ENCODE results near the gene NMT1.
"Not testable (repeated sequence)": the region's sequence is repeated elsewhere in the genome, so short reads cannot be mapped to it uniquely, and the experiment has no call there.

NMT1 gene

GRCh38 chr17:45123930-45124796, 63.0 kb downstream of the NMT1 start:
- DNase-seq, result no peak

- DNase-seq, result not testable (repeated sequence)
Measured at GRCh38 chr17:45124797-45125122, 63.6 kb downstream of the NMT1 start.

- no peak for DNase-seq
Measured at GRCh38 chr17:45125509-45125908, 64.4 kb downstream of the NMT1 start.

GRCh38 chr17:45127207-45127547, 66.1 kb downstream of the NMT1 start:
- DNase-seq, result no peak

- no peak for DNase-seq
Measured at GRCh38 chr17:45127548-45128300, 66.6 kb downstream of the NMT1 start.

- no peak for DNase-seq
Measured at GRCh38 chr17:45128331-45128730, 67.2 kb downstream of the NMT1 start.

GRCh38 chr17:45128989-45129388, 67.9 kb downstream of the NMT1 start:
- DNase-seq, result no peak

- DNase-seq, result no peak
Measured at GRCh38 chr17:45129426-45129939, 68.4 kb downstream of the NMT1 start.

- DNase-seq, result no peak
Measured at GRCh38 chr17:45129940-45130680, 69.0 kb downstream of the NMT1 start.

- no peak for DNase-seq
Measured at GRCh38 chr17:45130681-45131615, 69.8 kb downstream of the NMT1 start.

- DNase-seq, result peak in 1 of 2 experiments; percentile 41
Measured at GRCh38 chr17:45131616-45132319, 70.7 kb downstream of the NMT1 start.

GRCh38 chr17:45132320-45132571, 71.1 kb downstream of the NMT1 start, which contains the start of gene PLCD3:
Gene PLCD3, minus strand, starts transcription at chr17:45132515. Its CDS starts 105 bp downstream, at chr17:45132410.
- no peak for DNase-seq

- DNase-seq, result peak in 1 of 2 experiments; percentile 66
Measured at GRCh38 chr17:45132572-45133463, 71.7 kb downstream of the NMT1 start.

GRCh38 chr17:45135192-45135977, 74.3 kb downstream of the NMT1 start, which contains the start of gene ACBD4:
Gene ACBD4, plus strand, starts transcription at chr17:45135687. Its CDS starts 458 bp downstream, at chr17:45136145.
- peak; percentile 91 to 98 for DNase-seq

GRCh38 chr17:45135978-45136791, 75.1 kb downstream of the NMT1 start:
- no peak for DNase-seq

- no peak for DNase-seq
Measured at GRCh38 chr17:45136846-45137560, 75.9 kb downstream of the NMT1 start.

- no peak for DNase-seq
Measured at GRCh38 chr17:45137561-45138305, 76.6 kb downstream of the NMT1 start.

All from NCI-H446 (cell line).